Measurements from ENCODE around the gene PCDHB15.
"Not testable (repeated sequence)": the region's sequence is repeated elsewhere in the genome, so short reads cannot be mapped to it uniquely, and the experiment has no call there.

DNA sequence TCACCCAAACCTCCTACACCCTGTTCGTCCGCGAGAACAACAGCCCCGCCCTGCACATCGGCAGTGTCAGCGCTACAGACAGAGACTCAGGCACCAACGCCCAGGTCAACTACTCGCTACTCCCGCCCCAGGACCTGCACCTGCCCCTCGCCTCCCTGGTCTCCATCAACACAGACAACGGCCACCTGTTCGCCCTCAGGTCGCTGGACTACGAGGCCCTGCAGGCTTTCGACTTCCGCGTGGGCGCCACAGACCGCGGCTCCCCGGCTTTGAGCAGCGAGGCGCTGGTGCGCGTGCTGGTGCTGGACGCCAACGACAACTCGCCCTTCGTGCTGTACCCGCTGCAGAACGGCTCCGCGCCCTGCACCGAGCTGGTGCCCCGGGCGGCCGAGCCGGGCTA, 44.1 kb upstream of the PCDHB15 start:
- TF ChIP-seq POLR2A (IDR thresholded peaks at IDR 0.05) = not testable (repeated sequence)
- TF ChIP-seq, protein P1, sequence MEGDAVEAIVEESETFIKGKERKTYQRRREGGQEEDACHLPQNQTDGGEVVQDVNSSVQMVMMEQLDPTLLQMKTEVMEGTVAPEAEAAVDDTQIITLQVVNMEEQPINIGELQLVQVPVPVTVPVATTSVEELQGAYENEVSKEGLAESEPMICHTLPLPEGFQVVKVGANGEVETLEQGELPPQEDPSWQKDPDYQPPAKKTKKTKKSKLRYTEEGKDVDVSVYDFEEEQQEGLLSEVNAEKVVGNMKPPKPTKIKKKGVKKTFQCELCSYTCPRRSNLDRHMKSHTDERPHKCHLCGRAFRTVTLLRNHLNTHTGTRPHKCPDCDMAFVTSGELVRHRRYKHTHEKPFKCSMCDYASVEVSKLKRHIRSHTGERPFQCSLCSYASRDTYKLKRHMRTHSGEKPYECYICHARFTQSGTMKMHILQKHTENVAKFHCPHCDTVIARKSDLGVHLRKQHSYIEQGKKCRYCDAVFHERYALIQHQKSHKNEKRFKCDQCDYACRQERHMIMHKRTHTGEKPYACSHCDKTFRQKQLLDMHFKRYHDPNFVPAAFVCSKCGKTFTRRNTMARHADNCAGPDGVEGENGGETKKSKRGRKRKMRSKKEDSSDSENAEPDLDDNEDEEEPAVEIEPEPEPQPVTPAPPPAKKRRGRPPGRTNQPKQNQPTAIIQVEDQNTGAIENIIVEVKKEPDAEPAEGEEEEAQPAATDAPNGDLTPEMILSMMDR (IDR thresholded peaks at IDR 0.05) = not testable (repeated sequence)
